ENCODE data around the gene MMP25. TPM values are rescaled to one million over a fixed set of nuclear protein-coding genes. Genes with fewer than 3 reads are reported as not detected.
A peak's percentile ranks its signal among the peaks of the same experiment; 100 is the strongest.

MMP25 gene
- total and polyA plus RNA-seq, 9 of the 15 experiments (the other 6 are each of a cell fraction or from before 2014, with no cell fraction given), result 0.03 to 0.04 TPM; not detected in 7

- TF ChIP-seq RBBP5 (IDR thresholded peaks at IDR 0.05; ENCODE audit: borderline replicate concordance, insufficient read depth, low read length, poor library complexity, severe bottlenecking) (no peak), BCOR (IDR thresholded peaks at IDR 0.05) (no peak; the same call in 1 of the 2 replicates), NRF1 (conservative IDR thresholded peaks at IDR 0.05 in 1 of 2, IDR thresholded peaks at IDR 0.05 in 1 of 2) (no peak), L3MBTL2 (IDR thresholded peaks at IDR 0.05) (peak; percentile 79), SAFB (IDR thresholded peaks at IDR 0.05; ENCODE audit: borderline replicate concordance, low read depth, low read length) (no peak), TFAP4 (CRISPR knock-in tag; IDR thresholded peaks at IDR 0.05; ENCODE audit: borderline replicate concordance) (no peak), SP2 (IDR thresholded peaks at IDR 0.05; ENCODE audit: extremely low read depth, low read depth, low read length, poor library complexity, severe bottlenecking) (no peak), ZKSCAN3 (CRISPR knock-in tag; IDR thresholded peaks at IDR 0.05) (no peak), CREBBP (IDR thresholded peaks at IDR 0.05; ENCODE audit: low read depth, low read length) (no peak), SMARCE1 (IDR thresholded peaks at IDR 0.05) (peak; percentile 61), SAP30 (IDR thresholded peaks at IDR 0.05; ENCODE audit: borderline replicate concordance, insufficient read depth, low read depth, low read length, poor library complexity, severe bottlenecking) (peak; percentile 22), ZZZ3 (IDR thresholded peaks at IDR 0.05) (no peak)
- TF ChIP-seq, protein P1, sequence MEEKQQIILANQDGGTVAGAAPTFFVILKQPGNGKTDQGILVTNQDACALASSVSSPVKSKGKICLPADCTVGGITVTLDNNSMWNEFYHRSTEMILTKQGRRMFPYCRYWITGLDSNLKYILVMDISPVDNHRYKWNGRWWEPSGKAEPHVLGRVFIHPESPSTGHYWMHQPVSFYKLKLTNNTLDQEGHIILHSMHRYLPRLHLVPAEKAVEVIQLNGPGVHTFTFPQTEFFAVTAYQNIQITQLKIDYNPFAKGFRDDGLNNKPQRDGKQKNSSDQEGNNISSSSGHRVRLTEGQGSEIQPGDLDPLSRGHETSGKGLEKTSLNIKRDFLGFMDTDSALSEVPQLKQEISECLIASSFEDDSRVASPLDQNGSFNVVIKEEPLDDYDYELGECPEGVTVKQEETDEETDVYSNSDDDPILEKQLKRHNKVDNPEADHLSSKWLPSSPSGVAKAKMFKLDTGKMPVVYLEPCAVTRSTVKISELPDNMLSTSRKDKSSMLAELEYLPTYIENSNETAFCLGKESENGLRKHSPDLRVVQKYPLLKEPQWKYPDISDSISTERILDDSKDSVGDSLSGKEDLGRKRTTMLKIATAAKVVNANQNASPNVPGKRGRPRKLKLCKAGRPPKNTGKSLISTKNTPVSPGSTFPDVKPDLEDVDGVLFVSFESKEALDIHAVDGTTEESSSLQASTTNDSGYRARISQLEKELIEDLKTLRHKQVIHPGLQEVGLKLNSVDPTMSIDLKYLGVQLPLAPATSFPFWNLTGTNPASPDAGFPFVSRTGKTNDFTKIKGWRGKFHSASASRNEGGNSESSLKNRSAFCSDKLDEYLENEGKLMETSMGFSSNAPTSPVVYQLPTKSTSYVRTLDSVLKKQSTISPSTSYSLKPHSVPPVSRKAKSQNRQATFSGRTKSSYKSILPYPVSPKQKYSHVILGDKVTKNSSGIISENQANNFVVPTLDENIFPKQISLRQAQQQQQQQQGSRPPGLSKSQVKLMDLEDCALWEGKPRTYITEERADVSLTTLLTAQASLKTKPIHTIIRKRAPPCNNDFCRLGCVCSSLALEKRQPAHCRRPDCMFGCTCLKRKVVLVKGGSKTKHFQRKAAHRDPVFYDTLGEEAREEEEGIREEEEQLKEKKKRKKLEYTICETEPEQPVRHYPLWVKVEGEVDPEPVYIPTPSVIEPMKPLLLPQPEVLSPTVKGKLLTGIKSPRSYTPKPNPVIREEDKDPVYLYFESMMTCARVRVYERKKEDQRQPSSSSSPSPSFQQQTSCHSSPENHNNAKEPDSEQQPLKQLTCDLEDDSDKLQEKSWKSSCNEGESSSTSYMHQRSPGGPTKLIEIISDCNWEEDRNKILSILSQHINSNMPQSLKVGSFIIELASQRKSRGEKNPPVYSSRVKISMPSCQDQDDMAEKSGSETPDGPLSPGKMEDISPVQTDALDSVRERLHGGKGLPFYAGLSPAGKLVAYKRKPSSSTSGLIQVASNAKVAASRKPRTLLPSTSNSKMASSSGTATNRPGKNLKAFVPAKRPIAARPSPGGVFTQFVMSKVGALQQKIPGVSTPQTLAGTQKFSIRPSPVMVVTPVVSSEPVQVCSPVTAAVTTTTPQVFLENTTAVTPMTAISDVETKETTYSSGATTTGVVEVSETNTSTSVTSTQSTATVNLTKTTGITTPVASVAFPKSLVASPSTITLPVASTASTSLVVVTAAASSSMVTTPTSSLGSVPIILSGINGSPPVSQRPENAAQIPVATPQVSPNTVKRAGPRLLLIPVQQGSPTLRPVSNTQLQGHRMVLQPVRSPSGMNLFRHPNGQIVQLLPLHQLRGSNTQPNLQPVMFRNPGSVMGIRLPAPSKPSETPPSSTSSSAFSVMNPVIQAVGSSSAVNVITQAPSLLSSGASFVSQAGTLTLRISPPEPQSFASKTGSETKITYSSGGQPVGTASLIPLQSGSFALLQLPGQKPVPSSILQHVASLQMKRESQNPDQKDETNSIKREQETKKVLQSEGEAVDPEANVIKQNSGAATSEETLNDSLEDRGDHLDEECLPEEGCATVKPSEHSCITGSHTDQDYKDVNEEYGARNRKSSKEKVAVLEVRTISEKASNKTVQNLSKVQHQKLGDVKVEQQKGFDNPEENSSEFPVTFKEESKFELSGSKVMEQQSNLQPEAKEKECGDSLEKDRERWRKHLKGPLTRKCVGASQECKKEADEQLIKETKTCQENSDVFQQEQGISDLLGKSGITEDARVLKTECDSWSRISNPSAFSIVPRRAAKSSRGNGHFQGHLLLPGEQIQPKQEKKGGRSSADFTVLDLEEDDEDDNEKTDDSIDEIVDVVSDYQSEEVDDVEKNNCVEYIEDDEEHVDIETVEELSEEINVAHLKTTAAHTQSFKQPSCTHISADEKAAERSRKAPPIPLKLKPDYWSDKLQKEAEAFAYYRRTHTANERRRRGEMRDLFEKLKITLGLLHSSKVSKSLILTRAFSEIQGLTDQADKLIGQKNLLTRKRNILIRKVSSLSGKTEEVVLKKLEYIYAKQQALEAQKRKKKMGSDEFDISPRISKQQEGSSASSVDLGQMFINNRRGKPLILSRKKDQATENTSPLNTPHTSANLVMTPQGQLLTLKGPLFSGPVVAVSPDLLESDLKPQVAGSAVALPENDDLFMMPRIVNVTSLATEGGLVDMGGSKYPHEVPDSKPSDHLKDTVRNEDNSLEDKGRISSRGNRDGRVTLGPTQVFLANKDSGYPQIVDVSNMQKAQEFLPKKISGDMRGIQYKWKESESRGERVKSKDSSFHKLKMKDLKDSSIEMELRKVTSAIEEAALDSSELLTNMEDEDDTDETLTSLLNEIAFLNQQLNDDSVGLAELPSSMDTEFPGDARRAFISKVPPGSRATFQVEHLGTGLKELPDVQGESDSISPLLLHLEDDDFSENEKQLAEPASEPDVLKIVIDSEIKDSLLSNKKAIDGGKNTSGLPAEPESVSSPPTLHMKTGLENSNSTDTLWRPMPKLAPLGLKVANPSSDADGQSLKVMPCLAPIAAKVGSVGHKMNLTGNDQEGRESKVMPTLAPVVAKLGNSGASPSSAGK (IDR thresholded peaks at IDR 0.05), result peak; percentile 71
- TF ChIP-seq, protein P2, sequence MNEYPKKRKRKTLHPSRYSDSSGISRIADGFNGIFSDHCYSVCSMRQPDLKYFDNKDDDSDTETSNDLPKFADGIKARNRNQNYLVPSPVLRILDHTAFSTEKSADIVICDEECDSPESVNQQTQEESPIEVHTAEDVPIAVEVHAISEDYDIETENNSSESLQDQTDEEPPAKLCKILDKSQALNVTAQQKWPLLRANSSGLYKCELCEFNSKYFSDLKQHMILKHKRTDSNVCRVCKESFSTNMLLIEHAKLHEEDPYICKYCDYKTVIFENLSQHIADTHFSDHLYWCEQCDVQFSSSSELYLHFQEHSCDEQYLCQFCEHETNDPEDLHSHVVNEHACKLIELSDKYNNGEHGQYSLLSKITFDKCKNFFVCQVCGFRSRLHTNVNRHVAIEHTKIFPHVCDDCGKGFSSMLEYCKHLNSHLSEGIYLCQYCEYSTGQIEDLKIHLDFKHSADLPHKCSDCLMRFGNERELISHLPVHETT (CRISPR knock-in tag; conservative IDR thresholded peaks at IDR 0.05 in 1 of 2, IDR thresholded peaks at IDR 0.05 in 1 of 2), result no peak
Measured at GRCh38 chr16:3004781-3005284, 41.5 kb upstream of the MMP25 start (continued).

All from K562 (cell line).